Adrenal gland (tissue), 5 donors: Measurements from ENCODE around the gene SEMA3A.

Experiments used
- POLR2A ChIP-seq, 2 donors: fragments of 450-650 bp; IDR thresholded peaks; one replicate each; pipeline ENCODE4 v1.6.1; 2017; ENCODE audit warnings: antibody characterized with exemption in 2 of 2, mild to moderate bottlenecking in 2 of 2, moderate library complexity in 1 of 2
- TF ChIP-seq, protein P1 (sequence below), 6 experiments: fragments of 450-650 bp in 4 of 6; fragments of 200-600 bp in 2 of 6; sonication (generic) in 1 of 6; IDR thresholded peaks; 1 replicate in 5 of 6; 2 replicates in 1 of 6; pipeline versions ENCODE4 v1.5.1 to v1.8.0; 2016 to 2021; ENCODE audit warnings: antibody characterized with exemption in 6 of 6, mild to moderate bottlenecking in 2 of 6, moderate library complexity in 1 of 6
- donor health status: DM: no; HTN: no; CAD: no.

DNA sequence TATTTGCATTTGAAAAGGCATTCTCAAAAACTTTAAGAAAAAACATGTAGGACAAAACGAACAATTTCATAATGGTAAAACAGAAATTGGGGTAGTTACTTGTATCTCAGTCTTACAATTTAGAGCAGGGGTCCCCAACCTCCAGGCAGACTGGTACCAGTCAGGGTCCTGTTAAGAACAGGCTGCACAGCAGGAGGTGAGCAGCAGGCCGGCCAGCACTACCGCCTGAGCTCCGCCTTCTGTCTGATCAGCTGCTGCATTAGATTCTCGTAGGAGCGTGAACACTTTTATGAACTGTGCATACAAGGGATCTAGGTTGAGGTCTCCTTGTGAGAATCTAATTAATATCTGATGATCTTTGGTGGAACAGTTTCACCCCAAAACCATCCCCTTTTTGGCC lies 77.3 kb downstream of the SEMA3A start:
- TF ChIP-seq, protein P1, sequence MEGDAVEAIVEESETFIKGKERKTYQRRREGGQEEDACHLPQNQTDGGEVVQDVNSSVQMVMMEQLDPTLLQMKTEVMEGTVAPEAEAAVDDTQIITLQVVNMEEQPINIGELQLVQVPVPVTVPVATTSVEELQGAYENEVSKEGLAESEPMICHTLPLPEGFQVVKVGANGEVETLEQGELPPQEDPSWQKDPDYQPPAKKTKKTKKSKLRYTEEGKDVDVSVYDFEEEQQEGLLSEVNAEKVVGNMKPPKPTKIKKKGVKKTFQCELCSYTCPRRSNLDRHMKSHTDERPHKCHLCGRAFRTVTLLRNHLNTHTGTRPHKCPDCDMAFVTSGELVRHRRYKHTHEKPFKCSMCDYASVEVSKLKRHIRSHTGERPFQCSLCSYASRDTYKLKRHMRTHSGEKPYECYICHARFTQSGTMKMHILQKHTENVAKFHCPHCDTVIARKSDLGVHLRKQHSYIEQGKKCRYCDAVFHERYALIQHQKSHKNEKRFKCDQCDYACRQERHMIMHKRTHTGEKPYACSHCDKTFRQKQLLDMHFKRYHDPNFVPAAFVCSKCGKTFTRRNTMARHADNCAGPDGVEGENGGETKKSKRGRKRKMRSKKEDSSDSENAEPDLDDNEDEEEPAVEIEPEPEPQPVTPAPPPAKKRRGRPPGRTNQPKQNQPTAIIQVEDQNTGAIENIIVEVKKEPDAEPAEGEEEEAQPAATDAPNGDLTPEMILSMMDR (IDR thresholded peaks at IDR 0.05): no peak
- no peak for TF ChIP-seq POLR2A (IDR thresholded peaks at IDR 0.05)
